WTC11 (cell line): ENCODE measurements around the gene CYP3A5. TPM values are rescaled to one million over a fixed set of nuclear protein-coding genes. Genes with fewer than 3 reads are reported as not detected.

Source experiments
- ATAC-seq: fragments of 200-7000 bp; cut with Tn5 transposase; 2 replicates; pipeline ENCODE4 v1.10.0; 2021; ENCODE audit warnings: mild to moderate bottlenecking, moderate library complexity
- CTCF ChIA-PET: fragments of 300-600 bp; sonication (Branson Sonifier 250); formaldehyde crosslinking; loops from one replicate; lab custom pipeline; 2021; ENCODE audit warnings: antibody characterized with exemption; lab: Charles Lee
- POLR2A ChIA-PET: fragments of 350-600 bp; sonication (Branson Sonifier 250); formaldehyde crosslinking; loops from one replicate; lab custom pipeline; 2021; ENCODE audit warnings: antibody characterized with exemption; lab: Charles Lee
- DNase-seq: peaks from one replicate; pipeline ENCODE4 v3.0.0; 2021; ENCODE audit warnings: low spot score
- H3K27ac Mint-ChIP-seq: 2 replicates; pipeline ENCODE4 v1.8.0; 2021; ENCODE audit warnings: mixed read lengths
- H3K27me3 Mint-ChIP-seq: 2 replicates; pipeline ENCODE4 v1.8.0; 2021; ENCODE audit warnings: low read depth, mild to moderate bottlenecking, moderate library complexity, mixed read lengths
- H3K36me3 Mint-ChIP-seq: 2 replicates; pipeline ENCODE4 v1.8.0; 2021; ENCODE audit warnings: mixed read lengths
- H3K4me1 Mint-ChIP-seq: 2 replicates; pipeline ENCODE4 v1.8.0; 2022; ENCODE audit warnings: mixed read lengths
- H3K4me3 Mint-ChIP-seq: 2 replicates; pipeline ENCODE4 v1.8.0; 2021; ENCODE audit warnings: mild to moderate bottlenecking, moderate library complexity, mixed read lengths
- H3K9me3 Mint-ChIP-seq: 2 replicates; pipeline ENCODE4 v1.8.0; 2021; ENCODE audit warnings: mixed read lengths
- AR ChIP-seq: fragments of 250-450 bp; sonication (Bioruptor Pico); IDR thresholded peaks from 2 replicates; pipeline ENCODE4 v1.9.0; 2021; ENCODE audit warnings: mild to moderate bottlenecking
- ELF4 ChIP-seq: sonication (generic); formaldehyde crosslinking; IDR thresholded peaks from 2 replicates; pipeline ENCODE4 v1.8.1; 2022; ENCODE audit warnings: low read depth, mild to moderate bottlenecking, moderate library complexity, missing genetic modification reagents
- ERG ChIP-seq: fragments of 250-450 bp; sonication (Bioruptor Pico); IDR thresholded peaks from 2 replicates; pipeline ENCODE4 v1.8.0; 2021; ENCODE audit warnings: mild to moderate bottlenecking
- FOXJ3 ChIP-seq: sonication (generic); formaldehyde crosslinking; IDR thresholded peaks from 2 replicates; pipeline ENCODE4 v1.9.0; 2021; ENCODE audit warnings: missing genetic modification reagents, mild to moderate bottlenecking, borderline replicate concordance
- FOXK1 ChIP-seq: sonication (generic); formaldehyde crosslinking; IDR thresholded peaks from 2 replicates; pipeline ENCODE4 v1.8.0; 2022; ENCODE audit warnings: mild to moderate bottlenecking, moderate library complexity, missing genetic modification reagents
- GRHL2 ChIP-seq: fragments of 250-450 bp; sonication (Bioruptor Pico); IDR thresholded peaks from 2 replicates; pipeline ENCODE4 v1.8.0; 2022; ENCODE audit warnings: mild to moderate bottlenecking, moderate library complexity; ENCODE audit not compliant: insufficient replicate concordance, severe bottlenecking
- IRF2 ChIP-seq: sonication (generic); formaldehyde crosslinking; IDR thresholded peaks from 2 replicates; pipeline ENCODE4 v1.8.0; 2022; ENCODE audit warnings: low read depth, missing genetic modification reagents, borderline replicate concordance
- KAT7 ChIP-seq: sonication (generic); formaldehyde crosslinking; IDR thresholded peaks from 2 replicates; pipeline ENCODE4 v1.8.1; 2023; ENCODE audit warnings: missing genetic modification reagents, mild to moderate bottlenecking, borderline replicate concordance
- MXD4 ChIP-seq: fragments of 250-450 bp; sonication (Bioruptor Pico); IDR thresholded peaks from 2 replicates; pipeline ENCODE4 v1.8.0; 2021; ENCODE audit warnings: mild to moderate bottlenecking, moderate library complexity, borderline replicate concordance
- NR3C1 ChIP-seq: sonication (generic); formaldehyde crosslinking; conservative IDR thresholded peaks from 2 replicates; pipeline ENCODE4 v1.8.1; 2023; ENCODE audit warnings: low read depth, mild to moderate bottlenecking, missing genetic modification reagents
- OVOL2 ChIP-seq: fragments of 250-450 bp; sonication (Bioruptor Pico); IDR thresholded peaks from 2 replicates; pipeline ENCODE4 v1.9.0; 2021; ENCODE audit warnings: mild to moderate bottlenecking, borderline replicate concordance
- PREB ChIP-seq: sonication (generic); formaldehyde crosslinking; IDR thresholded peaks from 2 replicates; pipeline ENCODE4 v1.8.1; 2022; ENCODE audit warnings: mild to moderate bottlenecking, missing genetic modification reagents, moderate library complexity, borderline replicate concordance
- SP1 ChIP-seq: sonication (generic); formaldehyde crosslinking; conservative IDR thresholded peaks from 2 replicates; pipeline ENCODE4 v1.8.1; 2022; ENCODE audit warnings: missing genetic modification reagents
- TCF7 ChIP-seq: sonication (generic); formaldehyde crosslinking; IDR thresholded peaks from 2 replicates; pipeline ENCODE4 v1.8.0; 2022; ENCODE audit warnings: mild to moderate bottlenecking, low read depth, missing genetic modification reagents, moderate library complexity
- TP53 ChIP-seq: sonication (generic); formaldehyde crosslinking; IDR thresholded peaks from 2 replicates; pipeline ENCODE4 v1.8.1; 2023; ENCODE audit warnings: mild to moderate bottlenecking, missing genetic modification reagents
- USF1 ChIP-seq: sonication (generic); formaldehyde crosslinking; IDR thresholded peaks from 2 replicates; pipeline ENCODE4 v1.8.0; 2022; ENCODE audit warnings: mild to moderate bottlenecking, missing genetic modification reagents
- ZBTB21 ChIP-seq: sonication (generic); formaldehyde crosslinking; IDR thresholded peaks from 2 replicates; pipeline ENCODE4 v1.8.1; 2023; ENCODE audit warnings: mild to moderate bottlenecking, missing genetic modification reagents, borderline replicate concordance
- ZNF281 ChIP-seq: sonication (generic); formaldehyde crosslinking; IDR thresholded peaks from 2 replicates; pipeline ENCODE4 v1.8.0; 2023; ENCODE audit warnings: mild to moderate bottlenecking, missing genetic modification reagents
- ZNF416 ChIP-seq: fragments of 250-450 bp; sonication (Bioruptor Pico); IDR thresholded peaks from 2 replicates; pipeline ENCODE4 v1.9.0; 2021; ENCODE audit warnings: mild to moderate bottlenecking, inconsistent platforms
- ZNF671 ChIP-seq: fragments of 250-450 bp; sonication (Bioruptor Pico); IDR thresholded peaks from 2 replicates; pipeline ENCODE4 v1.8.0; 2021; ENCODE audit warnings: mild to moderate bottlenecking
- total RNA-seq: library from RNA; stranded (reverse); gene quantifications from 3 replicates; pipeline ENCODE4 v1.2.3, GENCODE V29; 2021

CYP3A5 gene
- total RNA-seq, 1 experiment from 2014 or later: 0.39 TPM

GRCh38 chr7:99616359-99617191, 63.2 kb downstream of the CYP3A5 start, which contains the start of gene ZSCAN25 (continued):
- TF ChIP-seq PREB (CRISPR knock-in tag) (no peak), MXD4 (CRISPR knock-in tag) (no peak), SP1 (CRISPR knock-in tag) (peak; percentile 88)

- Mint-ChIP-seq H3K27me3 (peaks cover 14% of the 10 kb centered on the region), H3K27ac (no peak overlapping the region), H3K36me3 (peaks cover 25% of the 10 kb centered on the region), H3K9me3 (no peaks in the 10 kb centered on the region; the same call in 1 of the 2 replicates), H3K4me1 (peaks cover 11% of the 10 kb centered on the region), H3K4me3 (peak overlapping the region; percentile 95)
- DNase-seq (no peak), ATAC-seq (no peak; the same call in 1 of the 2 replicates)
- CTCF ChIA-PET: interaction anchor here (0.7 to 2.5 kb wide), 15 partner anchors 13 to 304 kb away, joined by 3 to 33 read pairs (median 5); partner anchors contain the start of genes BUD31, PDAP1, TMEM225B and TRIM4
- POLR2A ChIA-PET: interaction anchor here (0.6 to 1.7 kb wide), 3 partner anchors 13 to 111 kb away, joined by 3 to 5 read pairs (median 4); partner anchors contain the start of genes ZKSCAN5 and ZNF655
- no peak for TF ChIP-seq NR3C1 (CRISPR knock-in tag)
- no peak for TF ChIP-seq ZNF671 (CRISPR knock-in tag)
- TF ChIP-seq ERG (CRISPR knock-in tag): no peak
- no peak for TF ChIP-seq KAT7
- no peak for TF ChIP-seq ZBTB21 (CRISPR knock-in tag)
- TF ChIP-seq USF1 (CRISPR knock-in tag): no peak
- TF ChIP-seq FOXK1 (CRISPR knock-in tag): no peak
- TF ChIP-seq IRF2 (CRISPR knock-in tag): no peak
- TF ChIP-seq OVOL2: no peak
- TF ChIP-seq ZNF416 (CRISPR knock-in tag): no peak
- TF ChIP-seq ELF4 (CRISPR knock-in tag): no peak
- no peak for TF ChIP-seq GRHL2 (CRISPR knock-in tag)
- TF ChIP-seq AR (CRISPR knock-in tag): no peak
- TF ChIP-seq TCF7 (CRISPR knock-in tag): no peak
- no peak for TF ChIP-seq FOXJ3
- TF ChIP-seq ZNF281 (CRISPR knock-in tag): no peak
- no peak for TF ChIP-seq TP53 (CRISPR knock-in tag)
These were observed 63.8 kb downstream of the CYP3A5 start for GRCh38 chr7:99615989-99616358.
